Measurements from ENCODE around the gene ALOX12. TPM values are rescaled to one million over a fixed set of nuclear protein-coding genes. Genes with fewer than 3 reads are reported as not detected.
"Not testable (repeated sequence)": the region's sequence is repeated elsewhere in the genome, so short reads cannot be mapped to it uniquely, and the experiment has no call there.

The ALOX12 gene
- total RNA-seq, 1 donor from 2014 or later = 0.21 TPM

GRCh38 chr17:6985266-6985665 is 10.6 kb upstream of the ALOX12 start:
- no peak for DNase-seq (ENCODE audit: low spot score)
- H3K27ac ChIP-seq = no peak overlapping the region

GRCh38 chr17:6986676-6987075 is 9.2 kb upstream of the ALOX12 start:
- no peak overlapping the region for H3K4me3 Mint-ChIP-seq
- TF ChIP-seq EZH2phosphoT487 (IDR thresholded peaks at IDR 0.05) (no peak), EZH2 (IDR thresholded peaks at IDR 0.05) (no peak)
- TF ChIP-seq, protein P1, sequence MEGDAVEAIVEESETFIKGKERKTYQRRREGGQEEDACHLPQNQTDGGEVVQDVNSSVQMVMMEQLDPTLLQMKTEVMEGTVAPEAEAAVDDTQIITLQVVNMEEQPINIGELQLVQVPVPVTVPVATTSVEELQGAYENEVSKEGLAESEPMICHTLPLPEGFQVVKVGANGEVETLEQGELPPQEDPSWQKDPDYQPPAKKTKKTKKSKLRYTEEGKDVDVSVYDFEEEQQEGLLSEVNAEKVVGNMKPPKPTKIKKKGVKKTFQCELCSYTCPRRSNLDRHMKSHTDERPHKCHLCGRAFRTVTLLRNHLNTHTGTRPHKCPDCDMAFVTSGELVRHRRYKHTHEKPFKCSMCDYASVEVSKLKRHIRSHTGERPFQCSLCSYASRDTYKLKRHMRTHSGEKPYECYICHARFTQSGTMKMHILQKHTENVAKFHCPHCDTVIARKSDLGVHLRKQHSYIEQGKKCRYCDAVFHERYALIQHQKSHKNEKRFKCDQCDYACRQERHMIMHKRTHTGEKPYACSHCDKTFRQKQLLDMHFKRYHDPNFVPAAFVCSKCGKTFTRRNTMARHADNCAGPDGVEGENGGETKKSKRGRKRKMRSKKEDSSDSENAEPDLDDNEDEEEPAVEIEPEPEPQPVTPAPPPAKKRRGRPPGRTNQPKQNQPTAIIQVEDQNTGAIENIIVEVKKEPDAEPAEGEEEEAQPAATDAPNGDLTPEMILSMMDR (IDR thresholded peaks at IDR 0.05) = no peak

More at GRCh38 chr17:6985266-6985665, 10.6 kb upstream of the ALOX12 start:
- no peaks in the 10 kb centered on the region for H3K36me3 ChIP-seq
- no peak overlapping the region for H3K4me3 ChIP-seq
- no peak overlapping the region for H3K9ac ChIP-seq
- H3K4me1 ChIP-seq = no peaks in the 10 kb centered on the region
- no peaks in the 10 kb centered on the region for H3K27me3 ChIP-seq
- Mint-ChIP-seq H3K4me3 (no peak overlapping the region), H3K27me3 (ENCODE audit: insufficient read depth, low read depth) (no peaks in the 10 kb centered on the region), H3K4me1 (no peaks in the 10 kb centered on the region), H3K27ac (no peak overlapping the region), H3K9me3 (no peaks in the 10 kb centered on the region), H3K36me3 (no peaks in the 10 kb centered on the region)
- H4K20me1 ChIP-seq (ENCODE audit: low read depth) = no peaks in the 10 kb centered on the region
- no peak overlapping the region for H2AFZ ChIP-seq (replicated peaks)
- no peaks in the 10 kb centered on the region for H3K79me2 ChIP-seq (ENCODE audit: low read depth)
- no peaks in the 10 kb centered on the region for H3F3A ChIP-seq (ENCODE audit: low read depth)
- no peaks in the 10 kb centered on the region for H3K9me3 ChIP-seq (ENCODE audit: low read depth)
- TF ChIP-seq EZH2phosphoT487 (IDR thresholded peaks at IDR 0.05) = no peak
- no peak for TF ChIP-seq EZH2 (IDR thresholded peaks at IDR 0.05)
- TF ChIP-seq, protein P1 (IDR thresholded peaks at IDR 0.05) = no peak
- H3K4me2 ChIP-seq = no peak overlapping the region

GRCh38 chr17:6989779-6990178 is 6.1 kb upstream of the ALOX12 start:
- Histone ChIP-seq H3K4me2 (no peak overlapping the region), H3K9me3 (ENCODE audit: low read depth) (no peaks in the 10 kb centered on the region), H3K9ac (no peak overlapping the region), H3K36me3 (no peaks in the 10 kb centered on the region), H3K27ac (no peak overlapping the region), H3F3A (ENCODE audit: low read depth) (no peaks in the 10 kb centered on the region), H3K4me1 (no peaks in the 10 kb centered on the region), H3K4me3 (no peak overlapping the region), H4K20me1 (ENCODE audit: low read depth) (no peaks in the 10 kb centered on the region), H3K27me3 (peaks cover 14% of the 10 kb centered on the region), H3K79me2 (ENCODE audit: low read depth) (no peaks in the 10 kb centered on the region), H2AFZ (replicated peaks) (no peak overlapping the region)
- Mint-ChIP-seq H3K4me3 (no peak overlapping the region), H3K27me3 (ENCODE audit: insufficient read depth, low read depth) (peaks cover 7% of the 10 kb centered on the region), H3K4me1 (no peaks in the 10 kb centered on the region), H3K36me3 (no peaks in the 10 kb centered on the region), H3K9me3 (peaks cover 3% of the 10 kb centered on the region), H3K27ac (no peak overlapping the region)
- no peak for DNase-seq (ENCODE audit: low spot score)
- TF ChIP-seq EZH2 (IDR thresholded peaks at IDR 0.05) (no peak), EZH2phosphoT487 (IDR thresholded peaks at IDR 0.05) (no peak)
- TF ChIP-seq, protein P1 (IDR thresholded peaks at IDR 0.05) = no peak

More at GRCh38 chr17:6986676-6987075, 9.2 kb upstream of the ALOX12 start:
- H3K27ac ChIP-seq = no peak overlapping the region
- Mint-ChIP-seq H3K27ac (no peak overlapping the region), H3K9me3 (no peaks in the 10 kb centered on the region), H3K4me1 (no peaks in the 10 kb centered on the region), H3K36me3 (no peaks in the 10 kb centered on the region), H3K27me3 (ENCODE audit: insufficient read depth, low read depth) (peaks cover 2% of the 10 kb centered on the region)
- H3K79me2 ChIP-seq (ENCODE audit: low read depth) = no peaks in the 10 kb centered on the region
- H2AFZ ChIP-seq (replicated peaks) = no peak overlapping the region
- no peak overlapping the region for H3K4me3 ChIP-seq
- H3K4me2 ChIP-seq = no peak overlapping the region
- H3F3A ChIP-seq (ENCODE audit: low read depth) = no peaks in the 10 kb centered on the region
- H3K9ac ChIP-seq = no peak overlapping the region
- no peaks in the 10 kb centered on the region for H3K36me3 ChIP-seq
- H3K27me3 ChIP-seq = no peaks in the 10 kb centered on the region
- no peaks in the 10 kb centered on the region for H3K4me1 ChIP-seq
- no peaks in the 10 kb centered on the region for H4K20me1 ChIP-seq (ENCODE audit: low read depth)
- no peak for DNase-seq (ENCODE audit: low spot score)
- no peaks in the 10 kb centered on the region for H3K9me3 ChIP-seq (ENCODE audit: low read depth)

DNA sequence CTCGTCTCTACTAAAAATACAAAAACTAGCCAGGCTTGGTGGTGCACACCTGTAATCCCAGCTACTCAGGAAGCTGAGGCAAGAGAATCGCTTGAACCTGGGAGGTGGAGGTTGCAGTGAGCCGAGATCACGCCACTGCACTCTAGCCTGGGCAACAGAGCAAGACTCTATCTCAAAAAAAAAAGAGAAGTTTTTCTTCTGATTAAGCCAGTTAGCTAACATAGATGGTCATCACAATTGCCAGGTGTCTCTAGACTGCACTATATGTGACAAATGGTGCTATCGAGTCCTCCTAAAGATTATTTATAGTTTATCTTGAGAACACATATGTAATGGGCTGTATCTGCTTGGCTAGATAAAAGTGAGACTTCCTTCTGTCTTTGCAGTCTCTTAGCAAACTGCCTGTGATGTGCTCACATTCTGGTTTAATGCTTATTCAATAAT is 2.2 kb upstream of the ALOX12 start:
- not testable (repeated sequence) for H3F3A ChIP-seq (ENCODE audit: low read depth); H3K9me3 Mint-ChIP-seq; H3K36me3 ChIP-seq; H3K79me2 ChIP-seq (ENCODE audit: low read depth); H3K27ac Mint-ChIP-seq; H3K9me3 ChIP-seq (ENCODE audit: low read depth); H4K20me1 ChIP-seq (ENCODE audit: low read depth); DNase-seq (ENCODE audit: low spot score); H3K4me1 Mint-ChIP-seq; H2AFZ ChIP-seq (replicated peaks); H3K4me2 ChIP-seq; H3K4me3 Mint-ChIP-seq; H3K27ac ChIP-seq; H3K4me3 ChIP-seq; H3K36me3 Mint-ChIP-seq; H3K9ac ChIP-seq
- peaks cover 11% of the 10 kb centered on the region for H3K4me1 ChIP-seq
- H3K27me3 ChIP-seq = peaks cover 39% of the 10 kb centered on the region
- peaks cover 13% of the 10 kb centered on the region for H3K27me3 Mint-ChIP-seq (ENCODE audit: insufficient read depth, low read depth)
